ENCODE results near the gene CLMN.
"Not testable (repeated sequence)": the region's sequence is repeated elsewhere in the genome, so short reads cannot be mapped to it uniquely, and the experiment has no call there.

The CLMN gene

GRCh38 chr14:95218006-95218405 is 101.7 kb downstream of the CLMN start:
- DNase-seq (ENCODE audit: low spot score), result no peak

- no peak for DNase-seq (ENCODE audit: low spot score)
These were observed 102.3 kb downstream of the CLMN start for GRCh38 chr14:95217391-95217900.

GRCh38 chr14:95216008-95216407 is 103.7 kb downstream of the CLMN start:
- DNase-seq (ENCODE audit: low spot score), result no peak

- DNase-seq (ENCODE audit: low spot score), result no peak
These were observed 104.5 kb downstream of the CLMN start for GRCh38 chr14:95215094-95215725.

GRCh38 chr14:95213774-95214173 is 105.9 kb downstream of the CLMN start:
- no peak for DNase-seq (ENCODE audit: low spot score)

GRCh38 chr14:95211721-95212504 is 107.8 kb downstream of the CLMN start:
- no peak for DNase-seq (ENCODE audit: low spot score)

GRCh38 chr14:95210699-95211098 is 109.0 kb downstream of the CLMN start:
- DNase-seq (ENCODE audit: low spot score), result no peak

GRCh38 chr14:95208598-95208997 is 111.1 kb downstream of the CLMN start:
- no peak for DNase-seq (ENCODE audit: low spot score)

GRCh38 chr14:95207475-95208233 is 112.1 kb downstream of the CLMN start:
- no peak for DNase-seq (ENCODE audit: low spot score)

- no peak for DNase-seq (ENCODE audit: low spot score)
These were observed 113.2 kb downstream of the CLMN start for GRCh38 chr14:95206534-95206933.

- DNase-seq (ENCODE audit: low spot score), result no peak
These were observed 115.0 kb downstream of the CLMN start for GRCh38 chr14:95204705-95205104.

- DNase-seq (ENCODE audit: low spot score), result not testable (repeated sequence)
These were observed 118.0 kb downstream of the CLMN start for GRCh38 chr14:95201745-95202144.

- no peak for DNase-seq (ENCODE audit: low spot score)
These were observed 119.3 kb downstream of the CLMN start for GRCh38 chr14:95200404-95200803.

- no peak for DNase-seq (ENCODE audit: low spot score)
These were observed 120.3 kb downstream of the CLMN start for GRCh38 chr14:95199298-95199983.

- no peak for DNase-seq (ENCODE audit: low spot score)
These were observed 121.4 kb downstream of the CLMN start for GRCh38 chr14:95198320-95198719.

GRCh38 chr14:95197551-95197950 is 122.2 kb downstream of the CLMN start:
- DNase-seq (ENCODE audit: low spot score), result no peak

- no peak for DNase-seq (ENCODE audit: low spot score)
These were observed 122.7 kb downstream of the CLMN start for GRCh38 chr14:95196826-95197545.

- DNase-seq (ENCODE audit: low spot score), result peak; percentile 75
These were observed 123.4 kb downstream of the CLMN start for GRCh38 chr14:95196268-95196667.

GRCh38 chr14:95195031-95195430 is 124.7 kb downstream of the CLMN start:
- no peak for DNase-seq (ENCODE audit: low spot score)

GRCh38 chr14:95193081-95193480 is 126.6 kb downstream of the CLMN start:
- no peak for DNase-seq (ENCODE audit: low spot score)

- DNase-seq (ENCODE audit: low spot score), result no peak
These were observed 127.4 kb downstream of the CLMN start for GRCh38 chr14:95192311-95192710.

All from NAMALWA (cell line).